Stimulated activated naive CD4-positive, alpha-beta T cell treated with Interleukin-2 at 50 U/mL for 16 hours (primary cell): ENCODE results near the gene LAMP5.

Source experiments
- DNase-seq: peaks from one replicate; lab custom pipeline; 2025; lab: John Stamatoyannopoulos, UW

The LAMP5 gene

DNA sequence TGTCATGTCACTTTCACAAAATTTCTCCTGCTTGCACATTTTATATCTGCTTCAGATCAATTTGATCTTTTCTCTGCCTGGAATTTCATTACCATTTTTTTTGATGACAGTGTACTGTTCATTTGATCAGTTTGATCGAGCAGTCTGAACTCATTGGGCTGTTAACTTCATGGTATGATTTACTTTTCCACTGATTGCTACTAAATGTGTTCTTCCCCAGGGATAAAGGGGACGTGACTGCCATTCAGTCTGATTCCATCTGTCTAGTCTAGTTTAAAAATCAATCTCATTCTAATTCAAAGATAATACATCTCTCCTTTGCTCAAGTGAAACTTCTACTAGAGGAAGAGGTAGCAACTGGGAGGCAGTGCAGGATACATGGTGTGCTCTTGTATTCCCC is 21.1 kb downstream of the LAMP5 start:
- no peak for DNase-seq

DNA sequence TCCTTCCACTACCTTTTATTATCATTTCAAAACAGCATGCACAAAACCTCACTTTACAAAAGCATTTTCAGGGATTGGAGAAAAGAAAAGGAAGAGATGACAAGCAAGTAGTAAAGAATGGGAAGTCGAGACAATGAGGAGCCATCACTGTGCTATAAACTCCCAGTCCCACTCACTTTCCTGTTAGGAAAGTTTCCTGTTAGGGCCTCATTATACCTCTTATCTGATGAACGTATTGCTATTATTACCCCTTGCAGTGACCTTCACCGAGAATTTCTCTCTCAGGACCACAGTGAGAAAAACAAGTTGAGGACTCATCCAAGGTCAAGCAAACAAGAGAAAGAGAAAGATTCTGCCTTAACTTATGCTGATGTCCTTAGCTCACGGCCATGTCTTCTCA is 28.8 kb downstream of the LAMP5 start:
- no peak for DNase-seq

DNA sequence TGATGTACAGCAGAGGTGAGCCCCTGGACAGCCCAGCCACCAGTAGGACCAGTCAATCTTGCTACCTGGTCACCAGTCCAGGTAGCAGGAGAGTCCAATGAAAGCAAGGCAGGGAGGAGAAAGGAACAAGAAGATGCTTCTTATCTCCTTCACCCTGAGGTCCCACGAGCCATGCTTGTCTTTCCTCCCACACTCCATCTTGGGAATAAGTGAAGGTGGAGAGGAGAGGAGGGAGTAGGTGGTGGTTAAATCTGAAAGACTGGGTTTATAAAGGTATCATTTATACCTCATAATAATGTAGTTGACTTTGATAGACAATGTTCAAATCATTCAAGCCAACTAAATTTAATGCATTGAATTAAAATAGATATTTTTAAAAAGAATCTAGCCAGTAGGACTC is 35.9 kb downstream of the LAMP5 start:
- no peak for DNase-seq

DNA sequence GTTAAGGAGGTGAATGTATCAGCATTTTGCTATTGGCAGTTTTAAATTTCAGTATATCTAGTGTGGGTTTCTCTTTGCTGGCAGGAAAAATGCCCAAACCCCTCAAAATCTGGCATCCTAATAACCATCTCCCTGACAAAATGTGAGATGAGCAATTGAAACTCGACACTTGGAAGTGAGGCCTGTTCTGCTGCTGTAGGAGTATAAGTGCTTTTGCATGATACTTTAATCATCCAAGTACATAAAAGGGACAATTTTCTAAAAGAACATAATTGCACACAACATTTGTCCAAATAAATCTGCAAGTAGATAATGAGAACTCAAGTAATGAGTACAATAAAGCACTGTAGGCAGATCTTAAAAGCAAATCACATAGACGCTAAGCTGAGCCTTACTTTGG is 36.5 kb downstream of the LAMP5 start:
- DNase-seq = no peak

DNA sequence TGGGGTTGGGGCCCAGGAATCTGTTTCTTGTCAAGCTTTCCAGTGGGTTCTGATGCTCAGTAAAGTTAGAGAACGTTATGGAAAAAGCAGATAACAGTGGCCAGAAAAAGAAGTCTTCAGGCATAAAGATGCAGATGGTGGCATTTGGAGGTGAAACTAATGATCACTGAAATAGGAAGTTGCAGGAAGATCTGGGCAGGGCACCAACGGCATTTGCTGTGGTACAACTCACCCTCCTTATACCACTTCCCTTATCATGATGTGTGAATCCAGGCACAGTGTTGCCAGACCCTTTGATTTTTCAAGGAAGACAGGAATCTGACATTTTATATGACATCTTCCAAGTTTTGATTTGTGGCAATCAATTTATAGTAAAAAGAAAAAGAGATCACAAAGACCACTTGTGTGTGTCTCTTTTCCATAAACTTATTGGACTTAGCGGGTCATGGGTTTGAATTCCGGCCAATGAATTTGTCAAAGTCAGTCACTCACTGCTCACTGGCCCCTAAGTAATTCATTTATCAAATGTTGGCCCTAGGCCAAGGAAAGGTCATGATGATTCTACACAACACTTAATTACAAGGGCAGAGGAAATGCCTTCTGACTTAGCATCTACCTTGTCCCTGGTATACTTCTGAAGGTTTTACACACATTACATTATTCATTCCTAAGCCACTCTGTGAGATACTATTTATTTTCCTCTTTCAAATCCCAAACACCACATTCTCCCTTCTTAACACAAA is 37.6 kb downstream of the LAMP5 start:
- no peak for DNase-seq

DNA sequence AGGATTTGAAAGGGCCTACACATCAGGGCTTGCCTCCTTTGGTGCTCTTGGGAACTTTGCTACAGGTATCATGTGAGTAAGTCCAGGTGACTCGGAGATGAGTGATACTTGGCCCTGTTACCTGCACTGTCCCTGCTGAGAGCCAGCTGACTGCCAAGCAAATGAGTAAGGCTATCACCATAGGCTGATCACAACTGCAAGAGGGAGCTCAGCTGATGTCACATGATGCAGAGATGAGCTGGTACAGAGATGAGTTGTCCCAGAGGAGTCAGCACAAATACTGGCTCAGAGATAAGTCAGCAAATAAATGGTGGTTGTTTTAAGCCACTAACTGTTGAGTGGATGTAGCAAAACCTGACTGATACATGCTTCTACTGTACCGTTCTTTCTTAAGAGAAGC is 41.4 kb downstream of the LAMP5 start:
- no peak for DNase-seq

DNA sequence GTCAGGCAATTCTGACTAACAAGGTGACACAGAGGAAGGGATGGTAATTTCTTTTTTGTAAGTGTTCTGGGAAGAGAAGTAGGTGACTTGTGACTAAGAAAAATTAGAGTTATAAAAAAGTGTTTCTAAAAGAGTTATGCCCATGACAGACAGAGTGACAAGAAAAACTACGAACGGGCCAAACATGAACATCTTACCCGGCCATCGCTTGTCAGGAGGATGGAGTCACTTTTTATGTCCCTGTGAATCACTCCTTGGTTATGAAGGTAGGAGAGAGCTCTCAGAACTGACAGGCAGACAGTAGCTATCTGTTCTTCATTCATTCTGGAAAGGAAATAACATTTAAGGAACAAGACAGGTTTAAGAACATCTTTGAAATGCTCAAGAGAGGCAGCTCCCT is 43.0 kb downstream of the LAMP5 start:
- no peak for DNase-seq

DNA sequence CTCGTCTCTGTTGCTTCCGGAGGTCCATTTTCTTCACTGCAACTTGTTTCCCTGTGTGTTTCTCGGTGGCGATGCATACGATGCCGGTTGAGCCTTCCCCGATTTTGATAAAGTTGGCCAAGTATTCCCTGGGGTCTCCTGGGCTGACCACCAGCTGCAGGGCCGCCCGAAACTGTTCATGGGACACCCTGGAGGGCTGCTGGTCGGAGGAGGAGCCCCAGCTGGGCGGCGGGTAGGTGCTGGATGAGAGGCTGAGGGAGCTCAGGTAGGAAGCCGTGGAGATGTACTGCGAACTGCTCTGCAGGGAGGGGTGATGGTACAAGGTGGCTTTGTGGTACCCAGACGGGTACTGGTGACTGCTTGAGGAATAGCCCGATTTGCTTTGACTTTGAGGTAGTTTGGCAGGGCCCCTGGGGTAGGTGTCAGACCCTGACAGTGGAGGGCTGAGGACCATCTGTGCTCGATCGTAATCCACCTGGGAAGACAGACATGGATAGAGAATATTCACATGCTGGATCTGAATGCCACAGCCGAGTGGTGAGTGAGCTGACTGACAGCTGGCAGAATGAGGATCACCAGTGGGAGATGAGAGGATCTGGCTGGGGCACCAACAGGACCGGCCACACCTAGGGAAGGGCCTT is 51.6 kb downstream of the LAMP5 start:
- no peak for DNase-seq

DNA sequence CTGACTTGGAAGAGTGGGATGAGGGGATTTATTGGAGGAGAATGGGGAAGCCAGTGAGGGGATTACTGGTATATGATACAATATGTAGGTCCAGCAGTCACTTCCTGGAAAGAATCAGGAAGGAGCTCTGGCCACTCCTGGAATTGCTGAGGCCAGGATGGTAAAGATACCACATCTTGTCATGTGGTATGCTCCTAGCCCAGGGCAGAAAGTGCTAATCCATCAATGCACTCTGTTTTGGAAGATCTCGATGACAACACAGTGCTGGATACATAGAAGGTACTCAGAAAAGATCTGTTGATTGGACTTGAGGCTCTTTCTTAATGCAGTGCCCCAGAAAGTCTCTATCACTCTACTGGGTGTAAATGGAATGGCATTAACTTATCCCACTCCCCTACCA is 52.6 kb downstream of the LAMP5 start:
- no peak for DNase-seq

DNA sequence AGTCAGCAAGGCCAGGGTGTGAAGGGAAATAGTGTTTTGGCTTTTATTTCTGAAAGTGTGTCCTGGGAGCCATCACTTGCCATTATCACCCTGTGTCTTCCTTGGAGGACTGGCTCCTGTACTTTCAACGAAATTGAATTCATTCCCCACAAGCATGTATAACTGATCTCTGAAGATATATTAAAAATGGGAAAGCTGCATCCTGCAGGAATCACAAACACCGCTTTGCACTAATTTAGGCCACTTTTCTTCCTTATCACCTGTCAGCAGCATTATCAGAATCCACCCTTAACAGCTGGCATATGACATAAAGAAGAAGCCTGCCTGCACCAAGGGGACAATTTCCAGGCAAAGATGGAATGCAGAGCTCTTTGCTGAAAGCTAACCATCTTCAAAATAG is 56.2 kb downstream of the LAMP5 start:
- DNase-seq = no peak

DNA sequence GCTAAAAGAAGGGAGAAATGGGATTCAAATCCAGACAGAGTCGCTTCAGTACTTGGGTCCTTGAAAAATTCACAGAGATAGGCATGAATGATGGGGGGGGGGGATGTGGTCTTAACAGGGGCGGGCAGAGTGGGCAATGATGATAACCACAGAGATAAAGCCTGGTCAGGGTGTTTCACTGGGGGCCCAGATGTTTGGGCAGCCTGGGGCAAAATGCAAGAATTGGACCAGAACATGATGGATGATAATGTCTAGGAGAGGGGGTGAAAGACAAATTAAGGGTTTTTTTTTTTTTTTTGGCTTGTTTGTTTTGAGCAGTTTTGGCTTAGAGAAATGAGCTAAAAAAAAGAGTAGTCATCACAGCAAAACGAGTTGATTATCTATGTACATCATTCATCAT is 57.4 kb downstream of the LAMP5 start:
- DNase-seq = no peak

DNA sequence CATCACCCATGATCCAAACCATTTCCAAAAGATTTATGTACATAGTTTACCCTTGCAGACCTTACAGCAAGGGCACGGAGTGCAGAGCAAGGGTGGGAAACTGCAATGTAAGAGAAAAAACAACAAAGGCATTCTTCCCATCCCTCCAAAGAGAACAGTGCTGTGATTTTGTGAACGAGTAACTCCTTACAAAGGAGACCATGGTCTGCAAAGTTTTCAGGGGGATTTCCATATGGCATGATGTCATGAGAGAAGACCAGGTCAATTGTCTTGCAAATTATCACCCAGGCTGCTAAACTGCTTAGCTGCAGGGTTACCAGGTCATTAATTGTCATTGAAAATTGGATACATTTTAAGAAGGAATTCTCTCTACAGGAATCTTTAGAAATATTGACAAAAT is 58.3 kb downstream of the LAMP5 start:
- no peak for DNase-seq

DNA sequence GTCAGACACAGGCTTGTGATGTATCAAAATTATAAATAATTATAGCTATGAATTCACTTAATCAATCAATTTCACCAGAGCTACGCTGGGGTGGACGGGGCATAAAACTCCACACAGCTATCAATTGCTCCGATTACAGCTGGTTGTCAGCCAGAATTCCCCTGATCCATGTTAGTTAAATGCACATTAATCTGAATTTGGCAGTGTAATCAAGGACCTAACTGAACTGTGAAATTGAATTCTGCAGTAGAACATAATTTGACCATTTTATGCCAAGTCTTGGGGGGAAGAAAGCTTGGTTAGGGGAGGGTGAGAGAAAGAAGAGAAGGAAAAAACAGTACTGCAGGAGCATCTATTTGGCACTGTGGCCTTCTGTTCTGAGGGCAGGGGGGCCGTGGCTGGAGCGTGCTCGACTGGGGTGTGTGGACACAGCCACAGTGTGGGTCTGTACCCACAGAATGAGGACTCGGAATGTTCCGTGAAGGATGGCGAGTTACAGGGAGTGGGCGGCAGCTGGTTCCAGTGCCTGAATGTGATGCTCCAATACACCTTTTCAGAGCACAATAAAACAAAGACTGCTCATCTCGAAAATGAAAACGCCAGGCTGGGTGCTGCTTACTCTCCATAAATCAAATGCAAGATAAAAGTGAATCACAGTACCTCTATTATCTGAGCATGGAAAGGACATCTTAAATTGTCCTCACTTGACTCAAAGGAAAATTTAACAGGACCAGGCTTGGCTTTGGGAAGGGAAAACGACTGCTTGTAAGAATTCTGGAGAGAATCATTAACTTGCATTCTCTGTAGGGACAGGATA is 59.2 kb downstream of the LAMP5 start:
- DNase-seq = no peak

DNA sequence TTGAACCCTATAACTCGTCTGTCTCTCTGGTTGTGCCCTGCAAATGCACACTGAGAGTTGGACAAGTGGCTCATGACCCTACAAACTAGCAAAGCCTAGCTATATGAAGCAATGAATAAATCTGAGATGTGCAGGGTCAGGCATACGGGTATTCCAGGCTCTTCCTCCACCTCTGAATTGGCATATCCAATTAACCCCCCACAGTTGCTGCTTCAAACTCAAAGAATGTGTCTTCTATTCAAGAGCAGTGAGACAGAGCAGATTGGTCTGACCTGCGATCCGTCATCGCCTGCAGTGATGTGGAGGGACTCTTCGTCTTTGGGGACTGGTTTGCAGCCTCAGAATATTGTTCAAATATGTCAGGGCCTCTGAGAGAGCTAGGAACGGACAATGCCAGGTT is 59.8 kb downstream of the LAMP5 start:
- no peak for DNase-seq

DNA sequence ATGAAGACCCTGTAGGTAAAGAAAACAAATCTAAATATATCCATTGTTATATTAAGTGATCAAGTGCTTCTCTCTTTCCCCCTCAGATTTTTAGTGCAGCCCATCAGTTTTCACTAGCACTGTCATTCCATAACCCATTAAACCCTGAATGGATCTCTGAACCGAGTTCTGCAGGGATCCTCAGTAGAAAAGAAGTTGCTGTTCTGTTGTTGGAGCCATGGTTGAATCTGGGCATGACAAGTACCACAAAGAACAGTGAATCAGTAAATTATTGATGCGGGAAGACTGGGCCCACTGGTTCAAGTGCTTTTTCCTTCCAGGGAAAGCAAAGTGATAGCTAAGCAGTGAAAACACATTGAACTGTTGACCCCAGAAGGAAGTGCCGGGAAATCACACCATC is 60.4 kb downstream of the LAMP5 start:
- DNase-seq = no peak

DNA sequence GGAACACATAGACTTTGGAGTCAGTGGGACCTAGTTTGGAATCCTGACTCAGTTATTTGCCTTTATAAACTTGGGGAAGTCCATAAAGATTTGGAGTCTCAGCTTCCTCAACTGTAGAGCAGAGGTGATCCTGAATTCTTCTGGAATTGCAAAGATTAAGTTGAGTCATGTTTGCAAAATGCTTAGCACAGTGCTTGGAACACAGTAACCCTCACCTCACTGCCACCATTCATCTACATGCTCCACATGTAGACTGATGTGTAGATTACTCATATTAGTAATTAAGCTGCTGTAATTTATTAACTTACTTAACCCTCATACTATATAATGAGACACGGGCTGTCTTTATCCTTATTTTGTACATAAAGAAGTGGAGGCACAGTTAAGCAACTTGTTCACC is 61.4 kb downstream of the LAMP5 start:
- DNase-seq = no peak

DNA sequence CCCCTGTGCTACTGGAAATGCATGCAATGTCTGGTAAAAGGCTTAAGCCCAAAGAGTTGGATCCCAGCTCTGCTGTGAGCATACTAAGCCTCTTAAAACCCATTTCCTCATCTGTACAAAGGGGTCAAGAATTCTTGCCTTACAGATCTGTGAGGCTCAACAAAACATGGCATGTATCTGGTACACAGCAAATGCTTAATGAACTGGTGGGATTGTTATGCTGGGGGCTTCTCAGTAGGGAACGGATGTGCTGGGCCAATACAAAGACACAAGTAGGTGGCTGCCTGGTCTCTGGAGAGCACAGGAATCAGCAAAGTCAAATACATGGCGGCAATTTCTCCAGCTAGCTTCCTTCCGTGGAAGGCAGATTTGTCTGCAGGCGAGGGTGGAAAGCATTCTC is 62.3 kb downstream of the LAMP5 start:
- DNase-seq = no peak

DNA sequence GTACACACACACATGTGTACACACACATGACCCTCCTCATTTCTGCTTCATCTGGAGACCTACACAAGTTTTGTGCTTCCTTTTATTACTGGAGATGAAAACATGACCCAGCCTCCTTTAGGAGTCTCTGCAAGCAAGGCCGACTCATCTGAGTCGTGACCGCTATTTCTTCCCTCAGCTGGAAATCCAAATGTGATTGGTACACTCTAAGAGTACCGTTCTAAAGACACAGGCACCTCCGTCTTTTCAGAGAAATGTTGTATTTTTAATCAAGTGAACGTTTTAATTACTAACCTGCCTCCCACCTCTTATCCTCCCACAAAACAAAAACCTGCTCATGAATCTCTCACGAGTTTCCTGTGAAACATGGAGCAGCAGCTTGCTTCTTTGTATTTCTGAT is 63.0 kb downstream of the LAMP5 start:
- no peak for DNase-seq

DNA sequence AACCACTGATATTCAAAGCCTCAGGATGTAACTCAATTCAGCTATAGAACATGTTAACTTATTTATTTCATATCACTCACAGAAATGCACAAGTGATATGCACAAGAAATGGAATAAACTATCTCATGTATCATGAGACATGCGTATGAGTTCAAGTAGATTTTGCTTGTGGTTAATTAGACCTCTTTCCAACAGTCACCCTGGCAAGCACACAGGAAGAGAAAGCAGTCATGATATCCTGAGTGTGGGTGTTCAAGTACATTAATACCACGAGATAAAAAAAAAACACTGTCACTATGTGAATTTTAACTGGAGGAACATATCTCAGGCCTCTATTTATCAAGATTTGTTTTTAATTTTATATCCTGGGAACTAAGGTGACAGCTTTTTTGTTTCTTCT is 64.2 kb downstream of the LAMP5 start:
- DNase-seq = no peak
